ENCODE results near the gene SNX25. TPM values are rescaled to one million over a fixed set of nuclear protein-coding genes. Genes with fewer than 3 reads are reported as not detected.
A peak's percentile ranks its signal among the peaks of the same experiment; 100 is the strongest.

The SNX25 gene
- total and polyA plus RNA-seq, 2 donors (not counting 1 experiment from before 2014, with no cell fraction given): 12.0 to 77.6 TPM

GRCh38 chr4:185352741-185353140, 143.3 kb downstream of the SNX25 start:
- Mint-ChIP-seq H3K9me3 (ENCODE audit: insufficient read depth) (no peaks in the 10 kb centered on the region), H3K27ac (peak overlapping the region; percentile 69), H3K27me3 (no peaks in the 10 kb centered on the region), H3K4me1 (peaks cover 29% of the 10 kb centered on the region), H3K4me3 (no peak overlapping the region)
- Histone ChIP-seq H3K36me3 (replicated peaks in 1 of 2; ENCODE audit: control extremely low read depth in 1 of 2, control insufficient read depth in 1 of 2, extremely low read depth in 1 of 2, insufficient read depth in 2 of 2, low read length in 1 of 2) (peaks cover 2 to 49% of the 10 kb centered on the region in 2 experiments), H3K9me3 (ENCODE audit: control extremely low read depth in 1 of 3, control insufficient read depth in 2 of 3, insufficient read depth in 1 of 3, low read length in 2 of 3) (no peaks in the 10 kb centered on the region), H3K4me1 (ENCODE audit: control insufficient read depth in 2 of 2, insufficient read depth in 2 of 2, low read length in 2 of 2) (peaks cover 12 to 24% of the 10 kb centered on the region in 2 donors), H3K27ac (ENCODE audit: low read length in 2 of 2) (no peak overlapping the region), H2AFZ (ENCODE audit: insufficient read depth, low read depth, low read length, poor library complexity, severe bottlenecking) (no peak overlapping the region), H3K79me2 (ENCODE audit: control insufficient read depth, insufficient read depth, low read length) (peaks cover 7% of the 10 kb centered on the region), H3K4me3 (ENCODE audit: control extremely low read depth in 1 of 5, extremely low read depth in 1 of 5, insufficient read depth in 1 of 5, low read depth in 2 of 5, low read length in 4 of 5) (no peak overlapping the region), H3K9ac (ENCODE audit: low read length) (no peak overlapping the region), H3K4me2 (replicated peaks; ENCODE audit: low read depth, low read length, poor library complexity, severe bottlenecking) (no peak overlapping the region), H4K20me1 (ENCODE audit: control insufficient read depth, insufficient read depth, low read length, poor library complexity, severe bottlenecking) (no peaks in the 10 kb centered on the region), H3K27me3 (replicated peaks in 1 of 4; ENCODE audit: control extremely low read depth in 1 of 4, control insufficient read depth in 3 of 4, insufficient read depth in 4 of 4, low read length in 3 of 4) (no peaks in the 10 kb centered on the region)
- ATAC-seq (ENCODE audit: low read depth) (no peak), DNase-seq (no peak)
- ChIA-PET POLR2A (no interaction called here), CTCF (no interaction called here)
- intact Hi-C loops (cut with micrococcal nuclease): no loop called here
- 92% methylated on average over 1 of the region's 2 CpGs for WGBS (ENCODE audit: insufficient coverage)
- no peak for TF ChIP-seq CTCF (IDR thresholded peaks at IDR 0.05)
- no peak for TF ChIP-seq EZH2 (IDR thresholded peaks at IDR 0.05; ENCODE audit: borderline replicate concordance, insufficient read depth, low read depth, low read length, poor library complexity, severe bottlenecking)

- ChIA-PET CTCF (no interaction called here), POLR2A (no interaction called here)
- no peak overlapping the region for H3K27ac ChIP-seq (ENCODE audit: low read length in 2 of 2)
- H3K4me2 ChIP-seq (replicated peaks; ENCODE audit: low read depth, low read length, poor library complexity, severe bottlenecking): no peak overlapping the region
- DNase-seq: no peak
- H4K20me1 ChIP-seq (ENCODE audit: control insufficient read depth, insufficient read depth, low read length, poor library complexity, severe bottlenecking): no peaks in the 10 kb centered on the region
- Mint-ChIP-seq H3K4me3 (no peak overlapping the region), H3K4me1 (peaks cover 14% of the 10 kb centered on the region), H3K27ac (no peak overlapping the region), H3K9me3 (ENCODE audit: insufficient read depth) (no peaks in the 10 kb centered on the region), H3K27me3 (no peaks in the 10 kb centered on the region)
- H3K27me3 ChIP-seq (replicated peaks in 1 of 4; ENCODE audit: control extremely low read depth in 1 of 4, control insufficient read depth in 3 of 4, insufficient read depth in 4 of 4, low read length in 3 of 4): no peaks in the 10 kb centered on the region
- H3K9ac ChIP-seq (ENCODE audit: low read length): no peak overlapping the region
- WGBS (ENCODE audit: insufficient coverage): no CpG with 5 or more reads among the region's 5 CpGs
- no peak overlapping the region for H2AFZ ChIP-seq (ENCODE audit: insufficient read depth, low read depth, low read length, poor library complexity, severe bottlenecking)
- TF ChIP-seq CTCF (IDR thresholded peaks at IDR 0.05) (no peak), EZH2 (IDR thresholded peaks at IDR 0.05; ENCODE audit: borderline replicate concordance, insufficient read depth, low read depth, low read length, poor library complexity, severe bottlenecking) (no peak)
- intact Hi-C loops (cut with micrococcal nuclease): loop anchor here (5.0 kb wide), 1 partner anchor 35 kb away; no protein-coding TSS in a partner anchor
- peaks cover 0 to 53% of the 10 kb centered on the region in 2 experiments for H3K36me3 ChIP-seq (replicated peaks in 1 of 2; ENCODE audit: control extremely low read depth in 1 of 2, control insufficient read depth in 1 of 2, extremely low read depth in 1 of 2, insufficient read depth in 2 of 2, low read length in 1 of 2)
- ATAC-seq (ENCODE audit: low read depth): no peak
- H3K4me3 ChIP-seq (ENCODE audit: control extremely low read depth in 1 of 5, extremely low read depth in 1 of 5, insufficient read depth in 1 of 5, low read depth in 2 of 5, low read length in 4 of 5): no peak overlapping the region
- H3K79me2 ChIP-seq (ENCODE audit: control insufficient read depth, insufficient read depth, low read length): no peaks in the 10 kb centered on the region
- H3K9me3 ChIP-seq (ENCODE audit: control extremely low read depth in 1 of 3, control insufficient read depth in 2 of 3, insufficient read depth in 1 of 3, low read length in 2 of 3): no peaks in the 10 kb centered on the region
- H3K4me1 ChIP-seq (ENCODE audit: control insufficient read depth in 2 of 2, insufficient read depth in 2 of 2, low read length in 2 of 2): peaks cover 0 to 5% of the 10 kb centered on the region in 2 donors
These were observed 147.8 kb downstream of the SNX25 start for GRCh38 chr4:185357211-185357610.

Data from B cell (primary cell).